NCI-H1092 treated with DMSO at 0.1 percent for 48 hours (cell line): ENCODE data around the gene CFL2.

Experiments used
- DNase-seq: peaks from one replicate; lab custom pipeline; 2025; lab: John Stamatoyannopoulos, UW

Gene CFL2

DNA sequence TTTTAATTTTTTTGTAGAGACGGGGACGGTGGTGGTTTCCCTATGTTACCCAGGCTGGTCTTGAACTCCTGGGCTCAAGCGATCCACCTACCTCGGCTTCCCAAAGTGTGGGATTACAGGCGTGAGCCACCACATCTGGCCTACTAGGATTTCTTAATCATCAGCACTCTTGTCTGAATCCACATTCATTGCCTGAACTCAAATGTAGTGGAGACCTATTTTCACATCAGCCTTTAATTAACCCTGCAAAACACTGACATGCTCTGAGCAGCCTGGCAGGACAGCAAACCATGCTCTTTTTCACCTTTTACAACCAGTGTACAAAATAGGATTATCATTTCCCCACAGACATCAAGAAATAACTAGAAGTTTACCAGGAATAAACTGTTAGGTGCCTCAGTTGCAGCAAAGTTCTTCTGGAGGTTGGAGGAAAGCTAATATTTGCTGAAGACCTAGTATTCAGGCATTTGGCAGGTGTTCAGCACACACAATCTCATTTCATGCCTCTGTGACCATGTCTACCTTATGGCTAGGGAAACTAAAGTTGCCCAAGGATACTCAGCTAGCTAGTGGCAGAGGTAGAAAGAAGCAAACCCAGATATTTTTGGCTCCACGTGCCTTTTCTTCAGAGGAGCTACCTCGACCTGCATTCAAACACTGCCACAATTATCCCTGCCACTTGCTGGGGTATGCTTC lies 37.7 kb downstream of the CFL2 start:
- DNase-seq: peak; percentile 34

DNA sequence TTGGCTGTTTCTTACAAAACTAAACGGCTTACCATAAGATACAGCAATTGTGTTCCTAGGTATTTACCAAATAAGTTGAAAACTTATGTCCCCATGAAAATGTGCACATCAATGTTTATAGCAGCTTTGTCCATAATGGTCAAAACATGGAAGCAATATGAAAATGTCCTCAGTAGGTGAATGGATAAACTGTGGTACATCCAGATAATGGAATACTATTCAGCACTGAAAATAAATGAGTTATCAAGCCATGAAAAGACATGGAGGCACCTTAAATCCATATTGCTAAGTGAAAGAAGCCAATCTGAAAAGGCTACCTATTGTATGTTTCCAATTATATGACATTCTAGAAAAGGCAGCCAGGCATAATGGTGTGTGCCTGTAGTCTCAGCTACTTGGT lies 40.7 kb downstream of the CFL2 start:
- no peak for DNase-seq

DNA sequence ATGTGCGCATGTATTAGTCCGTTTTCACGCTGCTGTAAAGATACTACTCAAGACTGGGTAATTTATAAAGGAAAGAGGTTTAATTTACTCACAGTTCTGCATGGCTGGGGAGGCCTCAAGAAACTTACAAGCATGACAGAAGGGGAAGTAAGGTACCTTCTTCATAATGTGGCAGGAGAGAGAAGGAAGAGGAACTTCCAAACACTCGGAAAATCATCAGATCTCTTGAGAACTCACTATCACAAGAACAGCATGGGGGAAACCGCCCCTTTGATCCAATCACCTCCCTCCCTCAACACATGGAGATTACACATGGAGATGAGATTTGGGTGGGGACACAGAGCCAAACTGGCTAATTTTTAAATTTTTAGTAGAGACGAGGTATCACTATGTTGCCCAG lies 42.7 kb downstream of the CFL2 start:
- no peak for DNase-seq

DNA sequence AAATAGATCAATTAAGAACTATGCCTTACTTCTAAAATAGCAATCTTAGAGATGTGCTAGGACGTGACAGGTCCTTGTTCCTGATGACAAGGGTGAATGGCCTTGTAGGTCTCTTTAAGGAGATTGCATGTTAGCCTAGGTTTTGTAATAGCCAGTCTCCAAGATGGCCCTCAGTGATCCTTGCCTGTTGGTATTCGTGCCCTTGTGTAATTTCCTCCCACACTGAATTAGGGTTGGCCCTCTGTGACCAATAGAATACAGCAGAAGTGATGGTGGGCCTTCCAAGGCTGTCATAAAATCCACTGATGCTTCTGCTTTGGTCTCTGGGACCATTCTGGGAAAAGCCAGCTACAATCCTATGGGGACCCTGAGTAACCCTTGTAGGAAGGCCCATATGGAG lies 46.3 kb downstream of the CFL2 start:
- no peak for DNase-seq

DNA sequence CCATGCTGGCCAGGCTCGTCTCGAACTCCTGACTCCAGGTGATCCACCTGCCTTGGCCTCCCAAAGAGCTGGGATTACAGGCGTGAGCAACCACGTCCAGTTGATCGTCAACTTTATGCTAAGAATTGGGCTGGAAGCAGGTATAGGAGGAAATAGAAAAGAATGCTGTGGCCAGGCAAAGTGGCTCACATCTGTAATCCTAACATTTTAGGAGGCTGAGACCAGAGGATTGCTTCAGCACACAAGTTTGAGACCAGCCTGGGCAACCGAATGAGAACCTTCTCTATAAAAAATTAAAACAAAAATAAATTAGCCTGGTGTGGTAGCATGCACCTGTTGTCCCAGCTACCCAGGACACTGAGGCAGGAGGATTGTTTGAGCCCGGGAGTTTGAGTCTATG lies 47.4 kb downstream of the CFL2 start:
- DNase-seq: no peak

DNA sequence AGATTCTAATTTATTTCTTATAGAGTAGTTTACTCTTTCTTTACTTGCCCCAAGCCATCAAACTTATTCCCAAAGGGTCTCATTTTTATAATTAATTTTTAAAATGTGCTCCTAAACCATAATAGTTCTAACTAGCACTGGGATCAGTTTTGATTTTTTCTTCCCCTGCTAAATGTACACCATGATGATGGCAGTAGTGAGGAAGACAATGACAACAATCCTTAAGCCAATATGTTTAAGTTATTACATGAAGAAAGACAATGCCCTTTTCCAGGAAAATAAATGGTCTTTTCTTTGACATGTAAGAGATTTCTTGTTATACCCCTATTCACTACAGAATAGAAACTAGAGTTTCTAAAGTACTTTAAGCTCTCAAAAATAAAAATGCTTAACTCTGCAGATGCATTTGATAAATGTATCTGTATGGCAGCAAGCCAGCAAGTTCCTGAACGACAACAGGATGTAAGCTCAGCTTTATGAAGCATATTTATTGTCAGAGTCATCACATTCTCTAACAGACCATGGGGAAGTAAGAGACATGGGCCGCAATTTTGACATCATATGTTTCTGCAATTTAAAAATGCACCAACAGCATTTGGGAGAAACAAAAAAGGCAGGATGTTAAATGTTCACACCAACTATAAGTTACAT lies 48.5 kb downstream of the CFL2 start:
- no peak for DNase-seq

DNA sequence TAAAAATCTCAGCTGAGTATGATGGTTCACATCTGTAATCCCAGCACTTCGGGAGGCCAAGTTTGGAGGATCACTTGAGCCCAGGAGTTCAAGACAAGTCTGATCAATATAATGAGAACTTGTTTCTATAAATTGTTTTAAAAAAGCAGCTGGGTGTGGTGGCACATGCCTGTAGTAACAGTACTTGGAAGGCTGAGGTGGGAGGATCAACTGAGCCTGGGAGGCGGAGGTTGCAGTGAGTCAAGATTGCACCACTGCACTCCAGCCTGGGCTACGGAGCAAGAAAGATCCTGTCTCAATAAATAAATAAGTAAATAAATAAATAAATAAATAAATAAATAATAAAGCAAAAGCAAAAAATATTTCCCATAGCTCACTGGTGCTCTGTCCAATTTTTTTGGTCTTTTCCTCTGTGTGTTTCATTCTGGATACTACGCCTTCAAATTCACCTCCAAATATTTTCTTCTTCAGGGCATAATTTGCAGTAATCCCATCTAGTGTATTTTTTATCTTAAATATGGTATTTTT lies 51.8 kb downstream of the CFL2 start:
- DNase-seq: no peak

DNA sequence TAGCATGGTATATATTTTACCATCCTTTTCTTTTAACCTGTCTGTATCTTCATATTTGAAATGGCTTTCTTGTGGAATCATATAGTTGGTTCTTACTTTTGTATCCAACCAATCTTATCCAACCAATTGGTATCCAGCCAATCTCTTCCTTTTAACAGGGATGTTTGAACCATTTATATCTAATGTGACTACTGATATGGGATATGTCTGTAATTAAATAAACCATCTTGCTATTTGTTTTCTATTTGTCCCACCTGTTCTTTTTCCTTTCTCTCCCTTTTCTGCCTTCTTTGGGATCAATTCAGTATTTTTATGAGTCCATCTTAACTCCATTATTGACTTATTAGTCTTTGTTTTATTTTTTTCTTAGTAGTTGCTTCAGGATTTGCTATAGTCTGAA lies 53.6 kb downstream of the CFL2 start:
- no peak for DNase-seq
